ENCODE data around the gene TRIOBP.

DNA sequence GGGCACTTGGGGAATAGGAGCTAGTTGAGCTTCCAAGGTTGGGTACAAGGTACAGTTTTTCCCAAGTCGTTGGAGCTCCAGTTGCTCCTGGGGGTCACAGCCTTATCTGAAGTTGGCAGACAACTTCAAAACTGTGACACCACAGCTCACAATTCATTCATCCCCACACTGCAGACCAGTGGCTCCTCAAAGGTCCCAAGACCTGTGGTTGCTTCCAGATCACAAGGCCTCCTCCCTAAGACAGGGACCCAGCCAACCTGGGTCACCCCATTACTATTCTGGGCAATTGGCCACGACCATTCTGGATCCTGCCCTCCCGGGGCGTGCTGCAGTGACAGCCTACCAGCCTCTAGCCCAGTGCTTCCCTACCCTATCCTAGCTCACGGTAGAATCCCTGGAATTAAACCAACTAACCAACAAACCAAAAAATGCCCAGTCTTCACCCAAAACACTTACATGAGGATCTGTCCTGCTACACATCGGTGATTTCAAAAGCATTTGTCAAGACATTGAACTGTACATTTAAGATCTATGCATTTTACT is 39.2 kb upstream of the TRIOBP start:
- TF ChIP-seq POLR2AphosphoS5 (IDR thresholded peaks at IDR 0.05; ENCODE audit: borderline replicate concordance, low read depth, low read length): no peak
- TF ChIP-seq EZH2 (IDR thresholded peaks at IDR 0.05): no peak
- no peak for TF ChIP-seq FOXP2 (optimal IDR thresholded peaks at IDR 0.05; ENCODE audit: control extremely low read depth, extremely low read length, insufficient read depth)

Measured in SK-N-MC (cell line).